Esophagus muscularis mucosa (tissue), 4 donors: ENCODE data around the gene VNN1.

ENCODE experiments used
- CTCF ChIP-seq, 3 experiments: fragments of 200-600 bp in 2 of 3; fragments of 450-650 bp in 1 of 3; sonication (generic) in 2 of 3; IDR thresholded peaks; one replicate each; pipeline ENCODE4 v1.5.1; 2017 to 2019; ENCODE audit warnings: antibody characterized with exemption in 3 of 3, mild to moderate bottlenecking in 2 of 3, moderate library complexity in 1 of 3
- EP300 ChIP-seq: sonication (generic); formaldehyde crosslinking; IDR thresholded peaks from one replicate; pipeline ENCODE4 v1.6.1; 2017; ENCODE audit warnings: antibody characterized with exemption
- POLR2A ChIP-seq: fragments of 450-650 bp; IDR thresholded peaks from one replicate; pipeline ENCODE4 v1.6.1; 2017; ENCODE audit warnings: antibody characterized with exemption, moderate library complexity, mild to moderate bottlenecking, low read depth
- POLR2AphosphoS5 ChIP-seq, 2 donors: sonication (generic); formaldehyde crosslinking; IDR thresholded peaks; one replicate each; pipeline ENCODE4 v1.6.1; 2017; ENCODE audit warnings: antibody characterized with exemption in 2 of 2

GRCh38 chr6:132675002-132675401 is 38.9 kb downstream of the VNN1 start:
- no peak for TF ChIP-seq POLR2AphosphoS5 (IDR thresholded peaks at IDR 0.05)
- TF ChIP-seq CTCF (IDR thresholded peaks at IDR 0.05): no peak
- TF ChIP-seq POLR2A: no peak
- TF ChIP-seq EP300: no peak
